GM21529 (cell line): ENCODE measurements around the gene RBM38.

Experiments
- ATAC-seq: cut with Tn5 transposase; IDR thresholded peaks from one replicate; pipeline ENCODE4 v1.9.1; 2021; ENCODE audit not compliant: unreplicated experiment

The RBM38 gene

DNA sequence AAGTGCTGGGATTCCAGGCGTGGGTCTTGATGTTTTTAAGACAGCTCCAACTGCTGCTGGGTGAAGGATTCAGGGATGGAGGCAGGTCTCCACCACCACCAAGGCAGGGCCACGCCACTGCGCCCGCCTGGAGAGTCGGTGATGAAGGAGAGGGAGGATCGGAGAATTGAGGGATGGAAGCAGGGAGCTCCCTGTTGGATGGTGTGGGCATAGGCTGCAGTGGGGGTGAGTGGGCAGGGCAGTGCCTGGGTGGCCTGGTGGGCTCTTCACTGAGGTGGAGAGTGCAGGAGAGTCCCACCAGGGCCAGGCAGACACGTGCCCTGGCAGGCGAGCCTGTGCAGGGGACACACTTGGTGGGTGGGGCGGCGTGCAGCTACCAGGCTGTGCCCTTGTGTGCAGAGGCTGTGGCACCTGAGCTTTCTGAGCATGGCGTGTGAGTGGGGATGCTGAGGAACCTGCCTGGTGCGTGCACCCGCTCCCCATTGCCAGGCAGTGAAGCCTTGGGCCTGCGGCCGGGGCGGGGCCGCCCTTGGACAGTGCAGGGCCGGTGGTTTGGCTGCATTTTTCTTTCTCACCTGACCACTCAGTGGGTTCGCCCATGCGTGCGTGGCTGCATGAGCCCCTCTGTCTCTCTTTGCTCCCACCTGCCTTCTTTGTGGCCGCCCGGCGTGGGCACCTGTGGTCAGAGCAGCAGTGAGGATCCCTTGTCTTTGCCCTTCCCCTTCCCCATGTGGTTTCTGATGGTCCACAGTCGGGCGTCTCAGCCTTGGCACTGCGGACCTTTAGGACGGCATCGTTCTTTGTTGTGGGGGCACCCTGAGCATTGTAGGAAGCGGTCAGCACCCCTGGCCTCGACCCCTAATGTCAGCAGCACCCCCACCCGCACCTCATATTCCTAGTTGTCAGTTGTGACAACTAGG is 11.3 kb downstream of the RBM38 start:
- ATAC-seq: no peak

DNA sequence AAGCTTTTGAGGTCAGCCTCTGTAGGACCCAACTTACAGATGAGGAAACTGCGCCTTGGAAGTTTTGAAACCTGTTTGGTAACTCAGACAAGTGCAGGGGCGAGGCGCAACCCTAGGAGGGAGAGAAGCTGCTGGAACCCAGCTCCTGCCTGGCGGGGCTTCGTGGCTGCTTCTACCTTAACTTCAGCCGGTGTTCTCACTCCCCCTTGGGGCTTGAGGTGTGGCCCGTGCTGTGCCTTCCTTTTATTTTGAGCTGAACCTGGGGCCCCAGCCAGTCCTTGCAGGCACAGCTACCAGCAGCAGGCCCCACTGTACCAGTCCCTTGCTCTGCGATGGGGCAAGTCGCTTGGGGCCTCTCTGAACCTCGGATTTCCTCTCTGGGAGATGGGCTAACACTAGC is 12.0 kb downstream of the RBM38 start:
- ATAC-seq: no peak

DNA sequence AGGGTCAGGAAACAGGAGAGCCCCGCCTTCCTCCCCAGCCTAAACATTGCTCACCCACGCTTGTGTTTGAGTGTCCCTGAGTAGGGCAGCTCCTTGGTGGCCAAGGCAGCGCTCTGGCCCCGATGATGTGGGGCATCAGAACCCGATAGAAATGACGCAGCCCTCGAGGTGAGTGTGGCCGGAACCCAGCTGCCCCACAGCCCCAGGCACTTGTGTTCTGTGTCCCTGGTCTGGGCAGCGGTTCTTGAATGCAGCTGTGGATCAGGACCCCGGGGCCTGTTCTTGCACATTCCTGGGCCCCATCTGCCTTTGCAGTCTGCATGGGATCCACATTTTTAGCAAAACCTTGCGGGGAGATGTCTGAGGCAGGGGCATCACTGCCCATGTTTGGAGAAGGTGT is 12.8 kb downstream of the RBM38 start:
- no peak for ATAC-seq

DNA sequence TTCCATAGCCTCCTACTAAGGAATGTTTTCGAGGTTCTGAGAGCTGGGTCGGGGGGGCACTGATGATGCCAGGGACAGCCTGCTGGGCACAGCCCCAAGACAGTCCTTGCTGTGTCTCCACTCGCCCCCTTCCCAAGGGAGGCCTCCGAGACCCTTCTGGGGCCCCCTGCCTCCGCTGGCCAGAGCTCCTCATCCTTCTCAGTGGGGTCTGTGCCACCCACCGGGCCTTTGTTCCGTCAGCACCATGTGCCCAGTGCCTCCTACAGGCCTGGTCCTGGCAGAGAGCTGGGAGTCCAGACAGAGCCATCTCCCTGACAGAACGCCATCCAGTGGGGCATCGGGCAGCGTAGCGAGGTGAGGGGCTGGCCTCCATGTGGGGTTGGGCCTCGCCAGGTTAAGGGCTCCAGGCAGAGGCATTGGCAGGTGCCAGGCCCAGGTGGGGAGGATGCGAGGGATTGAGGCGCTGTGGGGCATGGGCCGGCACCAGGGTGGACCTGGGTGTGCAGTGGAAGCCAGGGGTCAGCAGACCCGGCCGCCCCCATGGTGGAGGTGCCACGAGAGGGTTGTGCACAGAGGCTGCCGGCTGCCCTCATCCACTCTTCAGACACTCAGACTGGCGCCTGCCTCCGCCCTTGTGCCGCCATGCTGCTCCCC is 13.3 kb downstream of the RBM38 start:
- no peak for ATAC-seq

DNA sequence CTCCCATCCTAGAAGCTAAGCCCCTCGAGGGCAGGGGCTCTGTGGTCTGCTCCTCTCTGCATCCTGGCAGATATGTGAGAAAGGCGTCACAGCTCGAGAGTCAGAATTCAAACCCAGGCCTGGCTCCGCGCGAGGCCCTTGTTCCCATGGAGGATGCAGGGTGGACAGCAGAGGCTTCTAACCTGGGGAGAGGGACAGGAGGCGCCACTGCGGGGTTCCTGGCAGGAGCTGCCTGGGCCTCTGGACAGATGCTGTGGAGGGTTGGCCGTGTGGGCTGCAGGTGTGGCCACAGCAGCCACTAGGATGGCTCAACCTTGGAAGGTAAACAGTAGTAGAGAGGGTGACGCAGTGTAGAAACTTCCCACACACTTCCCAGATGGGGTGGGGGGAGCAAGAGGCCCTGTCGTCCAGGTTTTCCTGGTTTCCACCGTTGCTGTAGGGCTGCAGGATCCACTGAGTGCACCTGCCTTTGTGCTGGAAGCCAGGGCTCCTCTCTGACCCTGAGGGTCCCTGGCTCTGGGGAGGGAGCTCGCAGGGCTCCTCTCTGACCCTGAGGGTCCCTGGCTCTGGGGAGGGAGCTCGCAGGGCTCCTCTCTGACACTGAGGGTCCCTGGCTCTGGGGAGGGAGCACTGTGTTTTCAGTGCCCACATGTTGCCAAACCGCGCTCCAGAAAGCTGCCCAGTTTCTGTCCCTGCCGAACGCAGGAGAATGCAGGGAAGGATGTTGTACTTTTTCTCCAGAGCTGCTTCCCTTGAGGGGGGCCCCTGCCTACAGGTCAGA is 14.2 kb downstream of the RBM38 start:
- no peak for ATAC-seq

DNA sequence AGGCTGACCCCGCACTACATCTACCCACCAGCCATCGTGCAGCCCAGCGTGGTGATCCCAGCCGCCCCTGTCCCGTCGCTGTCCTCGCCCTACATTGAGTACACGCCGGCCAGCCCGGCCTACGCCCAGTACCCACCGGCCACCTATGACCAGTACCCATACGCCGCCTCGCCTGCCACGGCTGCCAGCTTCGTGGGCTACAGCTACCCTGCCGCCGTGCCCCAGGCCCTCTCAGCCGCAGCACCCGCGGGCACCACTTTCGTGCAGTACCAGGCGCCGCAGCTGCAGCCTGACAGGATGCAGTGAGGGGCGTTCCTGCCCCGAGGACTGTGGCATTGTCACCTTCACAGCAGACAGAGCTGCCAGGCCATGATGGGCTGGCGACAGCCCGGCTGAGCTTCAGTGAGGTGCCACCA is 16.4 kb downstream of the RBM38 start:
- ATAC-seq: no peak

DNA sequence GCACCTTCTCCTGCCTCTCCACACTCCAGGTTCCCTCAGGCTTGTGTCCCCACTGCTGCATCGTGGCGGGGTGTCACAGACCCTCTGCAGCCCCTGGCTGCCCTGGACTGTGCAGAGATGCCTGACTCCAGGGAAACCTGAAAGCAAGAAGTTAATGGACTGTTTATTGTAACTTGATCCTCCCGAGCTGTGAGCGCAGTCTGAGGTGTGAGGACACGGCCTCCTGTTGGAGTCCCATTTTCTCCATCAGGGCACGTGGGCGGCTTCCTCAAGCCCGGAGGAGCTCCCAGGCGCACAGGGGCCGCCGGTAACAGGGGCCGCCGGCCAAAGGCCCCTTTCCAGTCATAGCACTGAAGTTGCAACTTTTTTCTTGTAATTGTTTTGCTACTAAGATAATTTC is 16.9 kb downstream of the RBM38 start:
- ATAC-seq: no peak

DNA sequence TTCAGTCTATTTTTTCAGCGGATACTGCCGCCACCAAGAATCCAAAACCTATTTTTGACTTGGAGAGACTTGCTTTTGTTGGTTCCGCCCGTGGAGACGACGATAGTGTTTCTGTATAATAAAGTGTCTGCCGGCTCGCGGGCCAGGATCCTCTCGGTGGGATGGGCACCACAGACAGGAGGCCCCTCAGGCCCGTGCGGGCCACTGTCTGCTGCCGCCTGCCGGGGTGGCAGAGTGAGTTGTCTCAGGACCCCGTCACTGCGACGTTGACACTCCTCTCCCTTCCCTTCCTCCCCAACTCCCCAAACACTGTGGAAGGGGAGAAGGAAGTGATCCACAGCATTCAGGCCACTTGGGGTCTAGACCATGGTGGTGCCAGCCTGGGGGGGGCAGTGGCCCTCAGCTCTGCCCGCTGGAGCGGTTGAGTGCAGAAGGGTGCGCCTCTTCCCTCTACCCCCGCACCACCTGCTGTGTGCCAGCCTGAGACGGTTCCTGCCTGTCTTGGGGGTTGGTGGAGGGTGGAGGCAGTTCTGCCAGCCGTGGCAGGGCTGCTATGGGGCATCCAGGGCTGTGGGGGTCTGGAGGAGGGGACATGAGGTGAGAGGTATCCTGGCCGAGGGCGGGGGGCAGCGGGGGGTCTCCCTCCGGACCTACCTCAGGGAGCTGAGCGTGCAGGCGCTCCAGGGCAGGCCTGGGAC is 17.5 kb downstream of the RBM38 start:
- no peak for ATAC-seq

DNA sequence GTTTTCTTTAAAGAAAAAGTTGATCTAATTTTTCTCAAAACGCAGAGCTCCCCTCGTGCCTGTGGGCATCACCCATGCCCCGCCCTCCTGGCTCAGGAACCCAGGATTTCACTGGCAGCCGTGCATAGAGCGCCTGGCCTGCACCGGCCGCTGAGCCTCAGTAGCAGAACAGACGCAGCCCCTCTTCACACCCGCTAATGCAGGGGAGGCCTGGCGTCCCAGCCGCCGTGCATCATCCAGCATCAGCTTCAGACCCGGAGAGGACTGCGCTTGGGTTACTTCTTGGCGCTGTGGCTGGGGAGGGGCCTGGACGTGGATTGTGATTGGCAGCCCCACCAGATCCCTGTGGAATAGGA is 18.1 kb downstream of the RBM38 start:
- no peak for ATAC-seq

DNA sequence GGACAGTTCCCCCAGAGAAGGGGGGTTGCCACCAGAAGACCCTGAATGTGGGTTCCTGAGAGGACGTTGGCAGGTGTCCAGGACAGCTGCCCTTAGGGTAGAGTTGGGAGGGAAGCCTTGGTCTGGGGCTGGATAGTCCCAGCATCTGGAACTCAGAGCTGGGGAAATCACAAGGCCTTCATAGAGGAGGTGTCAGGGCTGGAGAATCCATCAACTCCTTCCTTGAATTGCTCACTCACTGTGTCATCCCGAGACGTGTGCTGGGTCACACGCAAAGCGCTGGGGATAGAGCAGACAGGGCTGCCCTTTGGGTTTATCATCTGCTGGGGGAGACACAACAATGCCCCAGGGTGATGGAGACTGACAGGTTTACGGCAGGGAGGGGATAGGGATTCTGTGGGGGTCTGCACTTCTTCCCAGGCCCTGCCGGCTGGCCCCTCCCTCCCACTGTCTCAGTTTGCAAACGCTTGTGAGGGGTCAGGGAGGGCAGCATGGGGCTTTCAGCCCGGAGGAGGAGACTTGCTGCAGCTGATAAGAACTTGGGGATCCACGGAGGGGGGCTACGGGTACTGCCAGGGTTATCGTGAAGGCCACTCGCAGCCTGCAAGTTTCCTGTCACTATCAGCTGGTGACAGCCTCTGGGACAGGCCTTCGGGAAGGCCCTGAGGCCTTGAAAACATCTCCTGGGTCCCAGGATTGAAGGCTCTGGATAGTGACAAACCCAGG is 18.6 kb downstream of the RBM38 start:
- ATAC-seq: no peak

DNA sequence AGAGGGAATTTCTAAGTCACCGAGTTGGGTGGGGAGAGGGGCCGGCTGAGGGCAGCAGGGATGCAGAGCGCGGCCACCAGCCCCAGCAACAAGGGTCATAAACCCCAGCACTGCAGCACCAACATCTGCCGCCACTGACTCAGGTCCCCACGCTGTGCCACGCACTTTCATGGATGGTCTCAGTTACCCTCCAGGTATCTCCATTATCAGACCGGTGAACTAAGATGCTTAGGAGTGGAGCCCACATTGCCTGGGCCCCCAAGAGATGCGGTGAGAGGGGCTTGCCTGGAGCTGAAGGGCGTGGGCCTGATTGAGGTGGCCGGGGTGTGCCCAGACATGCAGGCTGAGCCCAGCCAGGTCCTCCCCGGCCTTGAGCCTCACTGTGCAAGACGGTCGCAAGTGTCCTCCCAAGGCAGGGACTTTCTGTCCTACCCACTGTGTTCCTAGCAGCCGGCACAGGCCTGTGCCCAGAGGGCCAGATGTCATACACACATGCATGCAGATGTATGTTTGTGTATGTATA is 19.3 kb downstream of the RBM38 start:
- no peak for ATAC-seq

DNA sequence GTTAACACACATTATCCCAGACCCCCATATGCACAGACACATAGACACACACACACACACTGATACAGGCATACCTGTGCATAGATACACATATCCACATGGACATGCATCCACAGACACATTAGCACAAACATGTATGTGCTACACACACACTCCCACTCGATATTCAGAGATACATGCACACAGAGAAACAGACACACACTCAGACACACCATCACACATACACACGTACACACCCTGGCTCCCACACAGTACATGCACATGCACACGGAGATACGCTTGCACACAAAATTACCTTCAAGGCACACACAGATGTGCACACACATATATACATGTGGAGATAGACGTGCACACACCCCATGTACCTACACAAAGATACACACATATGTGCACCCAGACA is 19.7 kb downstream of the RBM38 start:
- ATAC-seq: no peak

DNA sequence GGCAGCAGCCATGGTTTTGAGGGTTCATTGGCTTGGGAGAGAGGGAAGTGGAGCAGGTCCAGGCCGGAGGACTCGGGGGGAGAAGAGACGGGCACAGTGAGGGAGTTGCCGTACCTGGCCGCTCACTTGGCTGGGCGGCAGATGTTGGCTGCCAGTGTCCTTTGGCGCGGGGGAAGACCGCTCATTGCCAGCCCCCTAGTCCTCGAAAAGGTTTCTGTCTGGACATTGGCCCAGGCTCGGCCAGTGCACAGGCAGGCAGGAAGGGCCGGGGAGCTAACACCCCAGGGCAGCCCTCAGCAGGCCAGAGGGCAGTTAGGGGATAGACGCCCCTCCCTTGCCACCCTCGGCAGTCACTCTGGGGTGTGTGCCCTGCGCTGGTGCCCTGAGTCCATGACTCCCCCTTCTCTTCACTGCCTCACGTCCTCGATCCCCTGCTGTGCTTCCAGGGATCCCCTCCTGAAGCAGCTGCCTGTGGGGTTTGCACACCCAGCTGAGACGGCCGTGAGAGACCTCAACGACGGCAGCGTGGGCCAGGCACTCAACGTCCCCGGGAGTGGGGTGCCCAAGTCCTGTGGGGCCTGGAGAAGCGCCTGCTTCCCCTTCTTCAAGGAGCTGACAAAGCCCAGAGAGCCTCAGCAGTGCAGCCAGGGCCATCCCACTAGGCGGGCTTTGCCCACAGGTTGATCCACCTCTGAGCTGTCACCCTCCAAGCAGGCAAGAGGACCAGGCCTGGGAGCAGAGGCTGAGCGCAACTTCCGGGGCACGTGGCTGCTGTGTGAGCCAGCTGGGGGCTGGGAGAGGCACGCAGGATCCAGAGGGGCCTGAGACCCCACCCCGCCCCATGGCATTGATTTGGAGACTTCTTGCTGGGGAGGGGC is 20.4 kb downstream of the RBM38 start:
- ATAC-seq: no peak

DNA sequence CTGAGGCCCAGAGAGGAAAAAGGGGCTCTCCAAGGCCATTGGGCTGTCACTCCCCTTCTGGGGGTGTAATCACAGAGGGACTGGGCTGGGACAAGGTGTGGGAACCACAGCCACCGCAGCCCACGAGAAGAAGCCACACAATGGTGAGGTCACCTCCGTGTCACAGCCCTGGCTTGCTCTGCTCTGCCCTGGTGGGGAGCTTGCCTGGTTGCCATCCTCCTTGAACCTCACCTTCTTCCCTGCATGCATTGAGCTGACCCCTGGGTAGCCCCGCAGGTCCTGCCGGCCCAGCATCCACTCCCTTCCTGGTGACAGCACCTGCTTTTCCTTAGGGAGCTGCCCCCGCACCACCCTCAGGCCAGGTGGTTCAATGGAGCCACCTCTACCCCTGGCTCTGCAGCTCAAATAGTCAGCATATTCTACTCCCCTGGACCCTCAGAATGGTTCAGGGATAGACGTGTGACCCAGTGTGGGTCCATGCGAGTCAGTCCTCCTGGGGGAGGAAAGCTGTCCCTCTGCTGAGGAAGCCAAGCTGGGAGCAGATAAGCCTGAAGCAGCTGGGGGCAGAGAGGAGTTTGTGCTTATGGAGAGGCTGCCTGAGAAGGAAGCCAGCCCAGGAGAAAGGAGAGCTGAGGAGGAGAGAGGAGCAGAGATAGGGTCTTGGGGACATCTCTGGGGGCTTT is 21.3 kb downstream of the RBM38 start:
- ATAC-seq: no peak

DNA sequence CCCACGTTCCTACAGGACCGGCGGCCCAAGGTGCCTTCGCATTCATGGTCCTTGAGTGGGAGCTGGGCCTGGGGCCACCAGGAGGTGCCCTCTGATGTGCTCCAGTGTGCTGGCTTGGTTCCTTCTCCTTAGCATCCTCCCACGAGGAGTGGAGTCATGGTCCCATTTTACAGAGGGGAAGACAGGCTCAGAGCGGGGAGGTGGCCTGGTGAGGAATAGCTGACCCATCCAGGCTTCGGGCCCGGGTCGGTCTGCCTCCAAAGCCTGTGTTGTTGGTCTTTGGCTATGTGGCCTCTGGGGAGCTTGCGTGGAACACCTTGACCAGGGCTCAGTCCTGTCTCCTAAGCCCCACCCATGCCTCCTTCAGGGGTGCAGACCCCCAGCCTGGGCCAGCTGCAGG is 22.8 kb downstream of the RBM38 start:
- no peak for ATAC-seq

DNA sequence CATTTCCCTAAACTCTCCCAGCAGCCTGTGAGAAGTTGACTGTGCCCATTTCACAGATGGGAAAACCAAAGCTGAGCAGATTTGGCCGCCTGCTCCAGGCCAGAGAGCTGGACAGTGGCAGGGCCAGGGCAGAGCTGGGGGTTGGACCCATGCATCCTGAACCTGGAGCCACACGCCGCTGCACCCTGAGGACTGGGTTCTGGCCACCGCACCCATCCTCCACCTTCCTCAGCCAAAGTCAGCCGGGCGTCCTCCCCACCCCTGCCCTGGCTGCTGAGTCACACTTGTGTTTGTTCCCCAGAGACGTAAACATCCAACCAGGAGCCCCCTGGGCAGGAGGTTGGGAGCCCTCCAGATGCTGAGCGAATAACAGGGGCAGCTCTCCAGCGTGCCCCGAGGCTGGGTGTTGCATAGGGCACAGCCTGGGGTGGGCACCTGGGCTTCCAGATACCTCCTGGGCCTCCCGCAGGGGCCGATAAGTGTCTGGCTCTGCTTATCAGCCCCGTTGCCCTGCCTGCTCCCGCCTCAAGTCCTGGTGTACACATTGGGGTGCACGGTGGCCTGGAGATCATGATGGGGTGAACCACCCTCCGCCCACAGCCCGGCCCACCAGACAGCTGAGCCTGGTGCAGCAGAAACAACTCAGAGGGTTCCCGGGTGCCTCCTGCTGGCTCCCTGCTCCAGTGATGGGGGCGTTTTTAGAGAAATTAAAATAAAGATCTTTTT is 23.8 kb downstream of the RBM38 start:
- no peak for ATAC-seq

DNA sequence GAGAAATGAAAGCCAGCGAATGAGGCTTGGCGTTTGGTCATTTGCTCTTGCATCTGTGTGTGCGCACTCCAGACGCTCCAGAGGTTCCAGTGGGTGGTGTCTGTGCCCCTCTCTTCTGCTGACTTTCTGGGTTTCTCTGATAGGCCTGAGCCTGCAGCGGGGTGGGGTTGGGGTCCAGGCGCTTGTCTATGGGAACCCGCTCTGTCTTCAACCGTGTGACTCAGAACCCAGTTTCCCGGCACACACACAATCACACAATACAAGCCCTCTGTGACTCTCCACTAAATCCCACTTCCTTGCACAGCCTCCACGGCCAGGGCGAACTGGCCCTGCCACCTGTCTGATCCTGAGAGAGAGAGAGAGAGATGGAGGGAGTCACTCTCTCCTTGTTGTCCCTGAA is 24.6 kb downstream of the RBM38 start:
- no peak for ATAC-seq
